SK-N-MC (cell line): ENCODE measurements around the gene PPHLN1.

ENCODE experiments used
- EZH2 ChIP-seq: fragments of 200-600 bp; sonication (generic); IDR thresholded peaks from one replicate; pipeline ENCODE4 v1.6.1; 2017; ENCODE audit warnings: antibody characterized with exemption
- FOXP2 ChIP-seq: optimal IDR thresholded peaks from 2 replicates; pipeline ENCODE3; 2011; ENCODE audit warnings: mild to moderate bottlenecking, moderate library complexity; ENCODE audit not compliant: insufficient read depth; ENCODE audit errors: extremely low read length, control extremely low read depth
- POLR2AphosphoS5 ChIP-seq: IDR thresholded peaks from 2 replicates; pipeline ENCODE4 v1.6.1; 2012; ENCODE audit warnings: mild to moderate bottlenecking, low read depth, low read length, borderline replicate concordance

GRCh38 chr12:42309996-42310395 is 16.0 kb upstream of the PPHLN1 start:
- TF ChIP-seq EZH2 = no peak
- no peak for TF ChIP-seq POLR2AphosphoS5
- TF ChIP-seq FOXP2 = no peak
